GM19468 (cell line): ENCODE measurements around the gene NUP93.
"Not testable (repeated sequence)": the region's sequence is repeated elsewhere in the genome, so short reads cannot be mapped to it uniquely, and the experiment has no call there.

Experiments used
- ATAC-seq: cut with Tn5 transposase; IDR thresholded peaks from one replicate; pipeline ENCODE4 v1.9.1; 2021; ENCODE audit warnings: mild to moderate bottlenecking, moderate library complexity, moderate number of reproducible peaks; ENCODE audit not compliant: unreplicated experiment; ENCODE audit errors: extremely low read depth

NUP93 gene

GRCh38 chr16:56880176-56880575 lies 150.2 kb downstream of the NUP93 start:
- ATAC-seq = no peak

- ATAC-seq = no peak
These were observed 150.8 kb downstream of the NUP93 start for GRCh38 chr16:56880685-56881084.

GRCh38 chr16:56882077-56882800 lies 152.3 kb downstream of the NUP93 start:
- ATAC-seq = no peak

GRCh38 chr16:56883586-56883985 lies 153.7 kb downstream of the NUP93 start:
- ATAC-seq = no peak

- ATAC-seq = no peak
These were observed 154.2 kb downstream of the NUP93 start for GRCh38 chr16:56884026-56884582.

- ATAC-seq = not testable (repeated sequence)
These were observed 155.0 kb downstream of the NUP93 start for GRCh38 chr16:56884929-56885328.

- ATAC-seq = no peak
These were observed 155.7 kb downstream of the NUP93 start for GRCh38 chr16:56885446-56886162.

GRCh38 chr16:56886296-56886695 lies 156.4 kb downstream of the NUP93 start:
- ATAC-seq = no peak

GRCh38 chr16:56886826-56887225 lies 156.9 kb downstream of the NUP93 start:
- ATAC-seq = no peak

GRCh38 chr16:56888806-56889205 lies 158.9 kb downstream of the NUP93 start:
- no peak for ATAC-seq

- ATAC-seq = no peak
These were observed 159.3 kb downstream of the NUP93 start for GRCh38 chr16:56889206-56889605.

- ATAC-seq = no peak
These were observed 161.8 kb downstream of the NUP93 start for GRCh38 chr16:56891685-56892084.

- no peak for ATAC-seq
These were observed 162.8 kb downstream of the NUP93 start for GRCh38 chr16:56892705-56893104.

- ATAC-seq = no peak
These were observed 164.5 kb downstream of the NUP93 start for GRCh38 chr16:56894331-56894917.

- ATAC-seq = no peak
These were observed 165.9 kb downstream of the NUP93 start for GRCh38 chr16:56895813-56896212.

GRCh38 chr16:56896244-56896643 lies 166.3 kb downstream of the NUP93 start:
- ATAC-seq = no peak

GRCh38 chr16:56897026-56897799 lies 167.3 kb downstream of the NUP93 start:
- no peak for ATAC-seq

- no peak for ATAC-seq
These were observed 168.9 kb downstream of the NUP93 start for GRCh38 chr16:56898847-56899246.
